Liver (tissue), 3 donors: ENCODE data around the gene STK25.
"Not testable (repeated sequence)": the region's sequence is repeated elsewhere in the genome, so short reads cannot be mapped to it uniquely, and the experiment has no call there.

Experiments used
- GABPA ChIP-seq, 2 donors: IDR thresholded peaks in 1 of 2; conservative IDR thresholded peaks in 1 of 2; 2 replicates each; pipeline ENCODE4 v1.6.1; 2016; ENCODE audit warnings: antibody characterized with exemption in 2 of 2, mild to moderate bottlenecking in 1 of 2, moderate library complexity in 1 of 2
- MAX ChIP-seq: IDR thresholded peaks from 2 replicates; pipeline ENCODE4 v1.6.1; 2016; ENCODE audit warnings: antibody characterized with exemption
- RAD21 ChIP-seq, 2 donors: IDR thresholded peaks; 2 replicates each; pipeline ENCODE4 v1.6.1; 2016; ENCODE audit warnings: antibody characterized with exemption in 2 of 2, mild to moderate bottlenecking in 2 of 2
- TAF1 ChIP-seq: conservative IDR thresholded peaks from 2 replicates; pipeline ENCODE4 v1.6.1; 2016; ENCODE audit warnings: antibody characterized with exemption, mild to moderate bottlenecking
- TF ChIP-seq, protein P1 (sequence below): fragments of 150-350 bp; IDR thresholded peaks from 2 replicates; pipeline ENCODE4 v1.5.1; 2017; ENCODE audit warnings: improper control_type of control experiment, low read depth, low read length; ENCODE audit not compliant: missing input control
- TF ChIP-seq, protein P2 (sequence below): IDR thresholded peaks from 2 replicates; pipeline ENCODE4 v1.6.1; 2016; ENCODE audit warnings: antibody characterized with exemption, mild to moderate bottlenecking
- donor health status: healthy.
- donor health status: healthy.

- TF ChIP-seq, protein P1, sequence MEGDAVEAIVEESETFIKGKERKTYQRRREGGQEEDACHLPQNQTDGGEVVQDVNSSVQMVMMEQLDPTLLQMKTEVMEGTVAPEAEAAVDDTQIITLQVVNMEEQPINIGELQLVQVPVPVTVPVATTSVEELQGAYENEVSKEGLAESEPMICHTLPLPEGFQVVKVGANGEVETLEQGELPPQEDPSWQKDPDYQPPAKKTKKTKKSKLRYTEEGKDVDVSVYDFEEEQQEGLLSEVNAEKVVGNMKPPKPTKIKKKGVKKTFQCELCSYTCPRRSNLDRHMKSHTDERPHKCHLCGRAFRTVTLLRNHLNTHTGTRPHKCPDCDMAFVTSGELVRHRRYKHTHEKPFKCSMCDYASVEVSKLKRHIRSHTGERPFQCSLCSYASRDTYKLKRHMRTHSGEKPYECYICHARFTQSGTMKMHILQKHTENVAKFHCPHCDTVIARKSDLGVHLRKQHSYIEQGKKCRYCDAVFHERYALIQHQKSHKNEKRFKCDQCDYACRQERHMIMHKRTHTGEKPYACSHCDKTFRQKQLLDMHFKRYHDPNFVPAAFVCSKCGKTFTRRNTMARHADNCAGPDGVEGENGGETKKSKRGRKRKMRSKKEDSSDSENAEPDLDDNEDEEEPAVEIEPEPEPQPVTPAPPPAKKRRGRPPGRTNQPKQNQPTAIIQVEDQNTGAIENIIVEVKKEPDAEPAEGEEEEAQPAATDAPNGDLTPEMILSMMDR = not testable (repeated sequence)
- TF ChIP-seq GABPA (IDR thresholded peaks at IDR 0.05 in 1 of 2, conservative IDR thresholded peaks at IDR 0.05 in 1 of 2); MAX; TAF1; RAD21 (IDR thresholded peaks at IDR 0.05): not testable (repeated sequence)
- TF ChIP-seq, protein P2, sequence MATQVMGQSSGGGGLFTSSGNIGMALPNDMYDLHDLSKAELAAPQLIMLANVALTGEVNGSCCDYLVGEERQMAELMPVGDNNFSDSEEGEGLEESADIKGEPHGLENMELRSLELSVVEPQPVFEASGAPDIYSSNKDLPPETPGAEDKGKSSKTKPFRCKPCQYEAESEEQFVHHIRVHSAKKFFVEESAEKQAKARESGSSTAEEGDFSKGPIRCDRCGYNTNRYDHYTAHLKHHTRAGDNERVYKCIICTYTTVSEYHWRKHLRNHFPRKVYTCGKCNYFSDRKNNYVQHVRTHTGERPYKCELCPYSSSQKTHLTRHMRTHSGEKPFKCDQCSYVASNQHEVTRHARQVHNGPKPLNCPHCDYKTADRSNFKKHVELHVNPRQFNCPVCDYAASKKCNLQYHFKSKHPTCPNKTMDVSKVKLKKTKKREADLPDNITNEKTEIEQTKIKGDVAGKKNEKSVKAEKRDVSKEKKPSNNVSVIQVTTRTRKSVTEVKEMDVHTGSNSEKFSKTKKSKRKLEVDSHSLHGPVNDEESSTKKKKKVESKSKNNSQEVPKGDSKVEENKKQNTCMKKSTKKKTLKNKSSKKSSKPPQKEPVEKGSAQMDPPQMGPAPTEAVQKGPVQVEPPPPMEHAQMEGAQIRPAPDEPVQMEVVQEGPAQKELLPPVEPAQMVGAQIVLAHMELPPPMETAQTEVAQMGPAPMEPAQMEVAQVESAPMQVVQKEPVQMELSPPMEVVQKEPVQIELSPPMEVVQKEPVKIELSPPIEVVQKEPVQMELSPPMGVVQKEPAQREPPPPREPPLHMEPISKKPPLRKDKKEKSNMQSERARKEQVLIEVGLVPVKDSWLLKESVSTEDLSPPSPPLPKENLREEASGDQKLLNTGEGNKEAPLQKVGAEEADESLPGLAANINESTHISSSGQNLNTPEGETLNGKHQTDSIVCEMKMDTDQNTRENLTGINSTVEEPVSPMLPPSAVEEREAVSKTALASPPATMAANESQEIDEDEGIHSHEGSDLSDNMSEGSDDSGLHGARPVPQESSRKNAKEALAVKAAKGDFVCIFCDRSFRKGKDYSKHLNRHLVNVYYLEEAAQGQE = not testable (repeated sequence)
Observed at GRCh38 chr2:241453919-241454318, 54.5 kb downstream of the STK25 start.
